ENCODE results near the gene MRPS7.
"Not testable (repeated sequence)": the region's sequence is repeated elsewhere in the genome, so short reads cannot be mapped to it uniquely, and the experiment has no call there.

MRPS7 gene

GRCh38 chr17:75271233-75271954 is 9.7 kb downstream of the MRPS7 start:
- DNase-seq: peak; percentile 93 to 97 (median 96)

- DNase-seq: peak in 2 of 4 experiments; percentile 14 to 37
Measured at GRCh38 chr17:75271955-75272847, 10.5 kb downstream of the MRPS7 start.

GRCh38 chr17:75272848-75273184 is 11.1 kb downstream of the MRPS7 start:
- DNase-seq: no peak

GRCh38 chr17:75273977-75274708 is 12.5 kb downstream of the MRPS7 start:
- peak; percentile 40 to 73 (median 52) for DNase-seq

- DNase-seq: no peak
Measured at GRCh38 chr17:75277664-75278071, 16.0 kb downstream of the MRPS7 start.

- not testable (repeated sequence) for DNase-seq
Measured at GRCh38 chr17:75280189-75280588, 18.5 kb downstream of the MRPS7 start.

GRCh38 chr17:75285123-75285522 is 23.4 kb downstream of the MRPS7 start:
- no peak for DNase-seq

GRCh38 chr17:75287221-75287620 is 25.5 kb downstream of the MRPS7 start:
- no peak for DNase-seq

- DNase-seq: no peak
Measured at GRCh38 chr17:75288359-75288758, 26.7 kb downstream of the MRPS7 start.

- peak; percentile 72 to 76 (median 73) for DNase-seq
Measured at GRCh38 chr17:75288770-75289114, 27.1 kb downstream of the MRPS7 start.

- peak; percentile 98 to 99 (median 98) for DNase-seq
Measured at GRCh38 chr17:75289115-75289831, 27.6 kb downstream of the MRPS7 start, which contains the start of gene SLC25A19. TSS of gene SLC25A19 (minus strand) at chr17:75289433. CDS start at chr17:75286764, 2,669 bp downstream.

GRCh38 chr17:75289832-75290337 is 28.2 kb downstream of the MRPS7 start:
- DNase-seq: peak; percentile 93 to 96 (median 94)

- peak; percentile 79 to 86 (median 84) for DNase-seq
Measured at GRCh38 chr17:75292810-75293448, 31.2 kb downstream of the MRPS7 start.

- DNase-seq: peak; percentile 85 to 95 (median 90)
Measured at GRCh38 chr17:75295201-75296158, 33.8 kb downstream of the MRPS7 start.

GRCh38 chr17:75300280-75300679 is 38.6 kb downstream of the MRPS7 start:
- no peak for DNase-seq

GRCh38 chr17:75301049-75301448 is 39.4 kb downstream of the MRPS7 start:
- peak; percentile 77 to 91 (median 85) for DNase-seq

GRCh38 chr17:75301502-75302206 is 40.0 kb downstream of the MRPS7 start:
- peak; percentile 67 to 83 (median 81) for DNase-seq

GRCh38 chr17:75307957-75308731 is 46.5 kb downstream of the MRPS7 start:
- no peak for DNase-seq

All from suppressor macrophage (primary cell).